ENCODE data around the gene NTNG1. TPM values are rescaled to one million over a fixed set of nuclear protein-coding genes. Genes with fewer than 3 reads are reported as not detected.
"Not testable (repeated sequence)": the region's sequence is repeated elsewhere in the genome, so short reads cannot be mapped to it uniquely, and the experiment has no call there.

The NTNG1 gene
- total and polyA plus RNA-seq, 8 donors = 5.7 to 28.0 (median 22.3) TPM

GRCh38 chr1:107232426-107232825 lies 91.6 kb downstream of the NTNG1 start:
- DNase-seq = no peak
- intact Hi-C loops (cut with DNase I) = no loop called here
- H3K36me3 ChIP-seq = no peaks in the 10 kb centered on the region
- H3K4me3 ChIP-seq = no peak overlapping the region
- TF ChIP-seq, protein P1, sequence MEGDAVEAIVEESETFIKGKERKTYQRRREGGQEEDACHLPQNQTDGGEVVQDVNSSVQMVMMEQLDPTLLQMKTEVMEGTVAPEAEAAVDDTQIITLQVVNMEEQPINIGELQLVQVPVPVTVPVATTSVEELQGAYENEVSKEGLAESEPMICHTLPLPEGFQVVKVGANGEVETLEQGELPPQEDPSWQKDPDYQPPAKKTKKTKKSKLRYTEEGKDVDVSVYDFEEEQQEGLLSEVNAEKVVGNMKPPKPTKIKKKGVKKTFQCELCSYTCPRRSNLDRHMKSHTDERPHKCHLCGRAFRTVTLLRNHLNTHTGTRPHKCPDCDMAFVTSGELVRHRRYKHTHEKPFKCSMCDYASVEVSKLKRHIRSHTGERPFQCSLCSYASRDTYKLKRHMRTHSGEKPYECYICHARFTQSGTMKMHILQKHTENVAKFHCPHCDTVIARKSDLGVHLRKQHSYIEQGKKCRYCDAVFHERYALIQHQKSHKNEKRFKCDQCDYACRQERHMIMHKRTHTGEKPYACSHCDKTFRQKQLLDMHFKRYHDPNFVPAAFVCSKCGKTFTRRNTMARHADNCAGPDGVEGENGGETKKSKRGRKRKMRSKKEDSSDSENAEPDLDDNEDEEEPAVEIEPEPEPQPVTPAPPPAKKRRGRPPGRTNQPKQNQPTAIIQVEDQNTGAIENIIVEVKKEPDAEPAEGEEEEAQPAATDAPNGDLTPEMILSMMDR (IDR thresholded peaks at IDR 0.05) = no peak
- peaks cover 0 to 17% of the 10 kb centered on the region in 2 donors for H3K9me3 ChIP-seq
- no peak for ATAC-seq
- H3K27ac ChIP-seq = no peak overlapping the region
- no peaks in the 10 kb centered on the region for H3K27me3 ChIP-seq
- H3K4me1 ChIP-seq = no peaks in the 10 kb centered on the region

- intact Hi-C loops (cut with DNase I); H3K4me3 ChIP-seq; ATAC-seq; H3K27ac ChIP-seq; H3K4me1 ChIP-seq; DNase-seq; H3K36me3 ChIP-seq; H3K27me3 ChIP-seq: not testable (repeated sequence)
- H3K9me3 ChIP-seq = peaks cover 0 to 28% of the 10 kb centered on the region in 2 donors
These were observed 95.9 kb downstream of the NTNG1 start for GRCh38 chr1:107236760-107237159.

- H3K4me1 ChIP-seq = no peaks in the 10 kb centered on the region
- no peak overlapping the region for H3K27ac ChIP-seq
- DNase-seq = no peak
- no peaks in the 10 kb centered on the region for H3K36me3 ChIP-seq
- ATAC-seq = no peak
- intact Hi-C loops (cut with DNase I) = no loop called here
- TF ChIP-seq, protein P1 (IDR thresholded peaks at IDR 0.05) = no peak
- H3K9me3 ChIP-seq = peaks cover 0 to under 1% of the 10 kb centered on the region in 2 donors
- H3K27me3 ChIP-seq = no peaks in the 10 kb centered on the region
- H3K4me3 ChIP-seq = no peak overlapping the region
These were observed 102.6 kb downstream of the NTNG1 start for GRCh38 chr1:107243461-107243860.

- TF ChIP-seq, protein P1 (IDR thresholded peaks at IDR 0.05) = no peak
- ATAC-seq = no peak
- H3K4me3 ChIP-seq = no peak overlapping the region
These were observed 104.1 kb downstream of the NTNG1 start for GRCh38 chr1:107244709-107245500.

GRCh38 chr1:107246775-107247345 lies 106.0 kb downstream of the NTNG1 start:
- Histone ChIP-seq H3K9me3 (no peaks in the 10 kb centered on the region), H3K27me3 (no peaks in the 10 kb centered on the region), H3K4me1 (no peaks in the 10 kb centered on the region), H3K4me3 (no peak overlapping the region), H3K36me3 (no peaks in the 10 kb centered on the region), H3K27ac (no peak overlapping the region)
- no peak for DNase-seq
- TF ChIP-seq, protein P1 (IDR thresholded peaks at IDR 0.05) = no peak
- no peak for ATAC-seq
- intact Hi-C loops (cut with DNase I) = no loop called here

More at GRCh38 chr1:107244709-107245500, 104.1 kb downstream of the NTNG1 start:
- no peak overlapping the region for H3K27ac ChIP-seq
- intact Hi-C loops (cut with DNase I) = no loop called here
- H3K36me3 ChIP-seq = no peaks in the 10 kb centered on the region
- no peaks in the 10 kb centered on the region for H3K27me3 ChIP-seq
- no peaks in the 10 kb centered on the region for H3K4me1 ChIP-seq
- DNase-seq = no peak
- H3K9me3 ChIP-seq = no peaks in the 10 kb centered on the region
